GM19099 (cell line): ENCODE data around the gene THSD4.

Experiments used
- POLR2A ChIP-seq: IDR thresholded peaks from 3 replicates; pipeline ENCODE4 v1.6.1; 2011; ENCODE audit warnings: low read depth; ENCODE audit not compliant: insufficient read length; ENCODE audit errors: extremely low read depth

THSD4 gene

DNA sequence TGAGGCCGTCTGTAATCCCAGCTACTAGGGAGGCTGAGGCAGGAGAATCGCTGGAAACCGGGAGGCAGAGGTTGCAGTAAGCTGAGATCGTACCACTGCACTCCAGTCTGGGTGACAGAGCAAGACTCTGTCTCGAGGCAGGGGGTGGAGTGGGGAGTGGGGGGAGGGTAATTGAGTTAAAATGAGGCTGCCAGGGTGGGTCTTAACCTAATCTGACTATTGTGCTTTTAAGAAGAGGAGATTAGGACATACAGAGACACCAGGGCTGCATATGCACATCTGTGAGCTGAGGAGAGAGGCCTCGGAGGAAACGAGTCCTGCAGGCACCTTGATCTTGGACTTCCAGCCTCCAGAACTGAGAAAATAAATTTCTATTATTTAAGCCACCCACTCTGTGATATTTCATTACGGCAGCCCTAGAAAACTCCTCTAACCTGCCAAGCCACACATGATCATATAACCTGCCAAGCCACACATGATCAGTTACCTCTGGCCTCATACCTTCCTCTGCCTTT, 197.0 kb downstream of the THSD4 start:
- no peak for TF ChIP-seq POLR2A

DNA sequence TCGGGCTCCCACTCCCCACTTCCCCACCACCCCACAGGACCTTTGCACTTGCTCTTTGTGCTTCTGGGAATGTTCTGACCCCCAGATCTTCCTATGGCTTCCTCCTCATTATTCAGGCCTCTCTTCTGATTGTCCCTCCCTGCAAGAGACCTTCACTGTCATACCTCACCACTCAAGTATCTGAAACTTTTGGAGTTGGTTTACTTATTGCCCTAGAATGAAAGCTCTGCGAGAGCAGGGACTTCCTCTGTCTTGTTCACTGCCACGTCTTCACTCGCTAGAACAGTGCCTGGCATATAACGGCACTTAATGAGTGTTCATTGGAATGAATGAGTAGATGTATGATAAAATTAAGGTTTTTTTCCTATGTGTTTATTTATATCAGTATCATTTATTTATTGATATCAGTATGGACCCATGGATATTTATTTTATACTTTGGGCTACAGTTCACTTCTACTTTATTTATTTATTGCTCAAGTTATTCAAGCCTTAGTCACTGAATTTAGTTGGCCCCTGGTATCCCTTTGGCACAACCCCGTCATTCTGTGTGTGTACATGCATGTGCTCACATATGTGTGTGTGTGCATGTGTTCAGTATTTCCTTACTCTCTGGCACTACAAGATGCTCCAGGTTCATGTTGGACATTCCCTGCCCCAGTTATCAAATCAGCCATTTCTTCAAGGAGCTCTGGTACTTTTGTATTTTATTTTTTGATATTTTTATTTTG, 197.6 kb downstream of the THSD4 start:
- TF ChIP-seq POLR2A, result no peak

GRCh38 chr15:71313806-71314205, 198.5 kb downstream of the THSD4 start:
- no peak for TF ChIP-seq POLR2A

DNA sequence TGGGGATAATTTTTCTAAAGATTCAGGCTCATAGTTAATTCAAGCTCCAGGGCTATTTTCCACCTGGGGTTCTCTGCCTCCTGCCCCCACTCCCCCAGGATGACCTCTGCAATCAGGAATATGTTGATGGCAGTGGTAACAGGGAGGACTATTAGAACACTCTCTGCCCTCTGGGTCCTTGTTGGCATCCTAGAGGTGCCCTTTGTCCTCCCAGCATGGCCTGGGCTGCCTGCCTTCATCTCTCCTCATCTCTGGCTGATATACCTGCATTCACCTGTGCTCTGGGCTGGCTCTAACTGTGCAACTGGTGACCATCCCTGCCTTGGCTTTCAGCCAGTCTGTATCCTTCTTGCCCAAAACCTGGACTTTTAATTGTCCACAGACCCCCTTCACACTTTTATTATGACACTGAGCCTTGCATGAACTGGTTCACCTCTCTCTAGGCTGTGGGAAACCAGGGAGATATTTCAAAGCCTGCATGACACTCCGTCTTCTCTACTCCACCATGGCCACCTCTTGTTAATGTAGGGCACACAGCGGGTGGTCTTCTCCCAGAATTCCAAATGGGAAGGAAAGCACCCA, 199.8 kb downstream of the THSD4 start:
- no peak for TF ChIP-seq POLR2A

DNA sequence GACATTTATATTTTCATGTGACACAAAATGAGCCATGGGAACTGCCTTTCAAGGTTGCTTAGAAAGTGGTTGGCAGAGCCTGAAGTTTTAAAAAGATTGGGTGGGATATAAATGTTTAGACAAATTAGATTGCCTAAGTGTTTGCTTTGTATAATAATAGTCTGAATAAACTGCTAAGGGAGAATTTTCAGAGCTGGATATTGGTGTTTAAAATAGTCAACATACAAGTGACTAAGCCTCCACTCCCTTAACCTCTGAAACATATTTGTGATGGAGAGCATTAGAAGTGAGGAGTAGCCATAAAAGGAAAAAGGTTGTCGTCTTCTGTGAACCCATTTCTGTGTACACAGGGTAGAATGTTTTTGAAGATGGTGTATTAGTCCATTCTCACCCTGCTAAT, 201.6 kb downstream of the THSD4 start:
- no peak for TF ChIP-seq POLR2A

GRCh38 chr15:71319935-71320334, 204.7 kb downstream of the THSD4 start:
- TF ChIP-seq POLR2A, result no peak

DNA sequence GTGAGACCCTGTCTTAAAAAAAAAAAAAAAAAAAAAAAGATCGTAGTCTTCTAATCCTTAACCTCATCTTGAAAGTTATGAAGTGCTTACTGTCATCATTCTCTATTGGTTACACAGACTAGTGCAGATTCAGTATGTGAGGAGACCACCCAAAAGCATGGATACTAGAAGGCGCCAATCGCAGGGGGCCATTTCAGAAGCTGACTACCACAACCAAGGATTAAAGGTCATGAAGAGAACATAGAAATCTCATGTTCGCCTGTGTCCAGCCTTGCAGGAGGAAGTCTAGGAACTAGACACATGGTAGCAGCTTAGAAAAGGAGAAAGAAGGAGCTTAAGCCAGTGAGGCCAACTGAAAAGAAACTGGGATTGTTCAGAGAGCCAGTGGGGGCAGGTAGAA, 207.8 kb downstream of the THSD4 start:
- TF ChIP-seq POLR2A, result no peak

DNA sequence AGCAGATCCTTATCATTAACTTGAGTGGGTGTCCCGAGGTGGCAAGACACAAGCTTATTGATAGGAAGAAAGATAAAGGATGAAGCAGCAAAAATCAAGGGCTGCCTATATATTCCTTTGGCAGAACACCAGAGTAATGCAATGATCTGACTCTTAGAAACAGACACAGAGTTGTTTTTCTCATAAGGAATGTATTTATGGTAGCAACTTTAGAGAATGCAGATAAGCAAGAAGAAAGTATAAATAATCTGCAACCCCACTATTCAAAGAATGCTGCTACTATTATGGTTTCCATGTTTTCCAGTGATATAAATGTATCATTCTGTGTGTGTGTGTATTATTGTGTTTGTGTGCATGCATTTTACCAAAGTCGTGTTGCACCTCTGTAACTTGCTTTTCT, 208.3 kb downstream of the THSD4 start:
- TF ChIP-seq POLR2A, result no peak

DNA sequence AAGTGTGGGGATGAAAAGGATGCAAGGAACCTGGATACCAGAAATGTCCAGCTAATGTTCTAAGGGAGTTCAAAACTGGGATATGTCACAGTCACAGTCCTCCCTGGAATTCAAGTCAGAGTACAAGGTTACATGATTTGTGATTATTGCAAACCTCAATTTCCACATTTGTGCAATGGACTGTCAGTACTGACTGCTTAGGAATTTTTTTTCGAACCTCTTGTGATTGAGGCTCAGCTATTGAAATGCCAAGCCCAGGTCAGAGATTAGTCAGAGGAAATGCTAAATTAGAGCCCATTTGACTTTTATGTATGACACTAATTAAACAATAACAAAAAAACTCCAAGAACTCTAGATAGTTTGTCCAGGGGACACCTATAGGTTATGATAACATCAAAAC, 210.2 kb downstream of the THSD4 start:
- no peak for TF ChIP-seq POLR2A

GRCh38 chr15:71328453-71328852, 213.2 kb downstream of the THSD4 start:
- TF ChIP-seq POLR2A, result no peak

GRCh38 chr15:71329041-71329440, 213.8 kb downstream of the THSD4 start:
- TF ChIP-seq POLR2A, result no peak

DNA sequence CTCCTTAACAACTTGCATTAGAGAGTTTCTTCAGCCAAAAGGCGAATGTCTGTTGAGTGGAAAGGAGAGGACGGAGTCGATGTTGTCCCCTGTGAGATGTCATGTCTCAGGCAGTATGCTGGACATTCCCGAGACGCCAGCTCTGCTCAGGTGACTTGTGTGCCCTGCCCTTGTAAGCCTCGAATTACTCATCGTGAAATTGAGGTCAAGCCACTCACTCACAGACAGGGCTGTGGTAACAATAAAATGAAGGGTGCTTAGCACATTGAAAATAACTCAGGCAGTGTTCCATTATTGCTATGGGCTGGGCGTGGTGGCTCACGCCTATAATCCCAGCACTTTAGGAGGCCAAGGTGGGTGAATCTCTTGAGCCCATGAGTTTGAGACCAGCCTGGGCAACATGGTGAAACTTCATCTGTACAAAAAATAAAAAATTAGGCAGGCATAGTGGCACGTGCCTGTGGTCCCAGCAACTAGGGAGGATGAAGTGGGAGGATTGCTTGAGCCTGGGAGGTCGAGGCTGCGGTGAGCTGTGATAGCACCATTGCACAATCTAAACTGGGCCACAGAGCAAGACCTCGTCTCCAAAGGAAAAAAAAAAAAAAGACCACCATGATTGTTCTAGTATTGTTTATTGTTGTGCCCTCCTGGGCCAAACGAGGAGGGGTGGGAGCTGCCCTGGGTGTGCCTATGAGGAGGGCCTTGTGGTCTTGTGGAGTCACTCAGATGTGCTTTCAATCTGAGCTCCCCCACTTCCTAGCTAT, 214.4 kb downstream of the THSD4 start:
- no peak for TF ChIP-seq POLR2A

GRCh38 chr15:71330638-71331162, 215.4 kb downstream of the THSD4 start:
- TF ChIP-seq POLR2A, result no peak

DNA sequence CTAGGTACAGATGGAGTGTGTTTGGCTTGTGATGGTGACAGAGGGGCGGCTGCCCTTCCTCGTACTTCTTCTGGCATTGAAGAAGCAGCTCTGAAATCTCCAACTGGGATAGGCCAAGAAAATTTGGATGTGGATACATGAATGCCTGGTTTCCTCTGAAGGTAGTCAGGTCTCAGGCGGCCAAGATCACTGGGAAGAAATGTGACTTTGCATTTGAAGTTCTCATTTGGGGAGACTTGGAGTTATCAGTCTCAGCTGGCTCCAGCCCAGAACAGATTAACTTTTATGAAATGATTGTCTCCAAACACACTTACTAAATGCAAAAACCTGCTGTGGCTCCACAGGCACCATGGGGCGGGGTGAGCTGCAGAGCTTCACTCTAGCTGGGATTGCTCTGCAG, 215.9 kb downstream of the THSD4 start:
- no peak for TF ChIP-seq POLR2A

GRCh38 chr15:71332431-71333004, 217.2 kb downstream of the THSD4 start:
- TF ChIP-seq POLR2A, result no peak
